Activated T-cell treated with anti-CD3 and anti-CD28 coated beads, Interleukin-2, amount 50 U/mL, for 48 hours (primary cell): Measurements from ENCODE around the gene TUBA1C.
"Not testable (repeated sequence)": the region's sequence is repeated elsewhere in the genome, so short reads cannot be mapped to it uniquely, and the experiment has no call there.

ENCODE experiments used
- DNase-seq, 2 experiments: peaks; one replicate each; pipeline ENCODE4 v3.0.0-alpha.2; 2020

The TUBA1C gene

GRCh38 chr12:49314811-49315210 is 49.9 kb downstream of the TUBA1C start:
- no peak for DNase-seq

- DNase-seq: not testable (repeated sequence)
Measured at GRCh38 chr12:49317118-49317517, 52.2 kb downstream of the TUBA1C start.

DNA sequence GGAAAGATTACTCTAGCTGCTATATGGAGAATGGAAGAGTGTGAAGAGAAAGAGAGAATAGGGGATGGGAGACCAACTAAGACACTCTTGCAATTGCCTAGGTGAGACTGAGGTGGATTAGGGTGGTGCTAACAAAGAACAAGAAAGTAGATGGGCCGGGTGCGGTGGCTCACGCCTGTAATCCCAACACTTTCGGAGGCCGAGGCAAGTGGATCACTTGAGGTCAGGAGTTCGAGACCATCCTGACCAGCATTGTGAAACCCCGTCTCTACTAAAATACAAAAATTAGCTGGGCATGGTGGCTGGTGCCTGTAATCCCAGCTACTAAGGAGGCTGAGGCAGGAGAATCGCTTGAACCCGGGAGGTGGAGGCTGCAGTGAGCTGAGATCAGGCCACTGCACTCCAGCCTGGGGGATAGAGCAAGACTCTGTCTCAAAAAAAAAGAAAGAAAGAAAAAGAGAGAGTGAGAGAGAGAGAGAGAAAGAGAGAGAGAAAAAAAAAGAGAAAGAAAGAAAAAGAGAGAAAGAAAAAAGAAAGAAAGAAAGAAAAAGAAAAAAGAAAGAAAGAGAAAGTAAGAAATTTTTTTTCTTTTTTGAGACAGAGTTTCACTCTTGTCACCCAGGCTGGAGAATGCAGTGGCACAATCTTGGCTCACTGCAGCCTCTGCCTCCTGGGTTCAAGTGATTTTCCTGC is 55.7 kb downstream of the TUBA1C start:
- not testable (repeated sequence) for DNase-seq

- peak; percentile 60 to 65 for DNase-seq
Measured at GRCh38 chr12:49322367-49322707, 57.5 kb downstream of the TUBA1C start.

DNA sequence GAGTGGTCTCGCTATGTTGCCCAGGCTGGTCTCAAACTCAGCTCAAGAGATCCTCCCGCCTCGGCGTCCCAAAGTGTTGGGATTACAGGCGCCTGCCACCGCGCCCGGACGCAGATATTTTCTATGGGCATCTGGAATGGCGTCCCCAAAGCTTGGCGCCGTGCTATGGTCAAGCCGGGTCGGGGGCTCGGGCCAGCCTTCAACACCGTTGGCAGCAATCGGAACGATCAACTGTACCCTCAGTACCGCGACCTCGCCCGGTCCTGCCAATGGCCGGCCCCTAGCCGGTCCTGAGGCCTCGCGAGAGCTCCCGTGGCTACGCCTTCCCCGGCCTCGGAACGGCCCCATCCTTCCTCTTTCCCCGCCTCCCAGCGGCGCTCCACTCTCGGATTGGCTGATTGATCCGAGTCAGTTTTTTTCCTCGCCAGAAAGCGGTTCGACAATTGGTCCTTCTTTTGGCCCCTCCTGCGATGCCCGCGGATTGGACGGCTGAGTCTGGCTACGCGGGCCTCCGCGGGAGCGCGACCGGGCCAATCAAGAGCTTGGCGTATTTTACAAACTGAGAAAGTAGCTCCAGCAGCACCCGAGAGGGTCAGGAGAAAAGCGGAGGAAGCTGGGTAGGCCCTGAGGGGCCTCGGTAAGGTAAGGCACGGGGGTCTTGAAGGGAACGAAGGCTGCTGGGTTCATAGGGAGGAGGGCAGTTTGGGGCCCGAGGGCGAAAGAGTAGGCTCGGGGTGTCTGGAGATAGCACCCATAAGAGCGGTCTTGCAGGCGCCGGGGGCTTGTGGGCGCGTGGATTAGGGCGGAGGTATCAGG is 58.0 kb downstream of the TUBA1C start, which contains the start of gene TROAP:
TSS of gene TROAP (plus strand) at position 548 of the 816 bp plus-strand sequence. CDS start 354 bp downstream, outside the sequence.
- peak; percentile 98 for DNase-seq

- no peak for DNase-seq
Measured at GRCh38 chr12:49323524-49324097, 58.7 kb downstream of the TUBA1C start.
